ENCODE results near the gene FOCAD.
A peak's percentile ranks its signal among the peaks of the same experiment; 100 is the strongest.

Gene FOCAD

GRCh38 chr9:20681467-20681866 lies 2.6 kb upstream of the FOCAD start:
- Histone ChIP-seq H3K27me3 (ENCODE audit: control insufficient read depth, insufficient read depth, low read length) (no peaks in the 10 kb centered on the region), H3K4me1 (ENCODE audit: control insufficient read depth, insufficient read depth, low read length) (peaks cover 23% of the 10 kb centered on the region), H3K9me3 (ENCODE audit: control insufficient read depth, insufficient read depth, low read depth, low read length) (no peaks in the 10 kb centered on the region), H3K9ac (ENCODE audit: low read length) (no peak overlapping the region), H3K27ac (ENCODE audit: low read depth, low read length) (no peak overlapping the region), H3K36me3 (ENCODE audit: control insufficient read depth, insufficient read depth, low read length) (no peaks in the 10 kb centered on the region), H3K4me3 (ENCODE audit: low read depth, low read length) (no peak overlapping the region)

GRCh38 chr9:20683351-20684034 lies 566 bp upstream of the FOCAD start:
- H3K27ac ChIP-seq (ENCODE audit: low read depth, low read length): 0 out of 2 replicates have a peak overlapping the region, but pooled peaks have one; percentile 87

GRCh38 chr9:20684875-20685696 lies 1.0 kb downstream of the FOCAD start:
- no peaks in the 10 kb centered on the region for H3K9me3 ChIP-seq (ENCODE audit: control insufficient read depth, insufficient read depth, low read depth, low read length)
- H3K27me3 ChIP-seq (ENCODE audit: control insufficient read depth, insufficient read depth, low read length): no peaks in the 10 kb centered on the region
- H3K4me3 ChIP-seq (ENCODE audit: low read depth, low read length): peak overlapping the region; percentile 87
- H3K4me1 ChIP-seq (ENCODE audit: control insufficient read depth, insufficient read depth, low read length): peaks cover 21% of the 10 kb centered on the region
- no peaks in the 10 kb centered on the region for H3K36me3 ChIP-seq (ENCODE audit: control insufficient read depth, insufficient read depth, low read length)
- peak overlapping the region; percentile 96 for H3K9ac ChIP-seq (ENCODE audit: low read length)
- peak overlapping the region; percentile 87; the same call in 1 of the 2 replicates for H3K27ac ChIP-seq (ENCODE audit: low read depth, low read length)

More at GRCh38 chr9:20683351-20684034, 566 bp upstream of the FOCAD start:
- Histone ChIP-seq H3K4me3 (ENCODE audit: low read depth, low read length) (peak overlapping the region; percentile 87), H3K9me3 (ENCODE audit: control insufficient read depth, insufficient read depth, low read depth, low read length) (no peaks in the 10 kb centered on the region), H3K4me1 (ENCODE audit: control insufficient read depth, insufficient read depth, low read length) (peaks cover 20% of the 10 kb centered on the region), H3K27me3 (ENCODE audit: control insufficient read depth, insufficient read depth, low read length) (no peaks in the 10 kb centered on the region), H3K9ac (ENCODE audit: low read length) (peak overlapping the region; percentile 65), H3K36me3 (ENCODE audit: control insufficient read depth, insufficient read depth, low read length) (no peaks in the 10 kb centered on the region)

GRCh38 chr9:20685769-20686168 lies 1.7 kb downstream of the FOCAD start:
- no peaks in the 10 kb centered on the region for H3K27me3 ChIP-seq (ENCODE audit: control insufficient read depth, insufficient read depth, low read length)
- peaks cover 21% of the 10 kb centered on the region for H3K4me1 ChIP-seq (ENCODE audit: control insufficient read depth, insufficient read depth, low read length)
- H3K36me3 ChIP-seq (ENCODE audit: control insufficient read depth, insufficient read depth, low read length): no peaks in the 10 kb centered on the region
- no peak overlapping the region for H3K9ac ChIP-seq (ENCODE audit: low read length)
- H3K9me3 ChIP-seq (ENCODE audit: control insufficient read depth, insufficient read depth, low read depth, low read length): no peaks in the 10 kb centered on the region
- H3K4me3 ChIP-seq (ENCODE audit: low read depth, low read length): peak overlapping the region; percentile 87; the same call in 1 of the 2 replicates
- no peak overlapping the region for H3K27ac ChIP-seq (ENCODE audit: low read depth, low read length)

- Histone ChIP-seq H3K4me1 (ENCODE audit: control insufficient read depth, insufficient read depth, low read length) (peaks cover 24% of the 10 kb centered on the region), H3K27me3 (ENCODE audit: control insufficient read depth, insufficient read depth, low read length) (no peaks in the 10 kb centered on the region), H3K27ac (ENCODE audit: low read depth, low read length) (no peak overlapping the region), H3K9me3 (ENCODE audit: control insufficient read depth, insufficient read depth, low read depth, low read length) (no peaks in the 10 kb centered on the region), H3K4me3 (ENCODE audit: low read depth, low read length) (no peak overlapping the region), H3K9ac (ENCODE audit: low read length) (no peak overlapping the region), H3K36me3 (ENCODE audit: control insufficient read depth, insufficient read depth, low read length) (no peaks in the 10 kb centered on the region)
Measured at GRCh38 chr9:20689833-20690232, 5.8 kb downstream of the FOCAD start.

- no peak overlapping the region for H3K9ac ChIP-seq (ENCODE audit: low read length)
- no peaks in the 10 kb centered on the region for H3K36me3 ChIP-seq (ENCODE audit: control insufficient read depth, insufficient read depth, low read length)
- H3K4me3 ChIP-seq (ENCODE audit: low read depth, low read length): no peak overlapping the region
- H3K4me1 ChIP-seq (ENCODE audit: control insufficient read depth, insufficient read depth, low read length): peaks cover 15% of the 10 kb centered on the region
- H3K27ac ChIP-seq (ENCODE audit: low read depth, low read length): 0 out of 2 replicates have a peak overlapping the region, but pooled peaks have one; percentile 11
- no peaks in the 10 kb centered on the region for H3K9me3 ChIP-seq (ENCODE audit: control insufficient read depth, insufficient read depth, low read depth, low read length)
- H3K27me3 ChIP-seq (ENCODE audit: control insufficient read depth, insufficient read depth, low read length): no peaks in the 10 kb centered on the region
Measured at GRCh38 chr9:20692554-20692953, 8.5 kb downstream of the FOCAD start.

GRCh38 chr9:20693068-20693467 lies 9.0 kb downstream of the FOCAD start:
- H3K4me1 ChIP-seq (ENCODE audit: control insufficient read depth, insufficient read depth, low read length): peaks cover 15% of the 10 kb centered on the region
- H3K36me3 ChIP-seq (ENCODE audit: control insufficient read depth, insufficient read depth, low read length): no peaks in the 10 kb centered on the region
- H3K9ac ChIP-seq (ENCODE audit: low read length): no peak overlapping the region
- no peaks in the 10 kb centered on the region for H3K9me3 ChIP-seq (ENCODE audit: control insufficient read depth, insufficient read depth, low read depth, low read length)
- no peak overlapping the region for H3K27ac ChIP-seq (ENCODE audit: low read depth, low read length)
- no peaks in the 10 kb centered on the region for H3K27me3 ChIP-seq (ENCODE audit: control insufficient read depth, insufficient read depth, low read length)
- no peak overlapping the region for H3K4me3 ChIP-seq (ENCODE audit: low read depth, low read length)

- no peak overlapping the region for H3K27ac ChIP-seq (ENCODE audit: low read depth, low read length)
- peaks cover 15% of the 10 kb centered on the region for H3K4me1 ChIP-seq (ENCODE audit: control insufficient read depth, insufficient read depth, low read length)
- H3K27me3 ChIP-seq (ENCODE audit: control insufficient read depth, insufficient read depth, low read length): no peaks in the 10 kb centered on the region
- no peaks in the 10 kb centered on the region for H3K9me3 ChIP-seq (ENCODE audit: control insufficient read depth, insufficient read depth, low read depth, low read length)
- H3K4me3 ChIP-seq (ENCODE audit: low read depth, low read length): no peak overlapping the region
- H3K9ac ChIP-seq (ENCODE audit: low read length): no peak overlapping the region
- no peaks in the 10 kb centered on the region for H3K36me3 ChIP-seq (ENCODE audit: control insufficient read depth, insufficient read depth, low read length)
Measured at GRCh38 chr9:20694248-20694647, 10.2 kb downstream of the FOCAD start.

- no peaks in the 10 kb centered on the region for H3K9me3 ChIP-seq (ENCODE audit: control insufficient read depth, insufficient read depth, low read depth, low read length)
- no peaks in the 10 kb centered on the region for H3K27me3 ChIP-seq (ENCODE audit: control insufficient read depth, insufficient read depth, low read length)
- no peak overlapping the region for H3K4me3 ChIP-seq (ENCODE audit: low read depth, low read length)
- no peak overlapping the region for H3K9ac ChIP-seq (ENCODE audit: low read length)
- H3K36me3 ChIP-seq (ENCODE audit: control insufficient read depth, insufficient read depth, low read length): no peaks in the 10 kb centered on the region
- no peak overlapping the region for H3K27ac ChIP-seq (ENCODE audit: low read depth, low read length)
- H3K4me1 ChIP-seq (ENCODE audit: control insufficient read depth, insufficient read depth, low read length): peaks cover 11% of the 10 kb centered on the region
Measured at GRCh38 chr9:20697021-20697719, 13.1 kb downstream of the FOCAD start.

- Histone ChIP-seq H3K27me3 (ENCODE audit: control insufficient read depth, insufficient read depth, low read length) (no peaks in the 10 kb centered on the region), H3K36me3 (ENCODE audit: control insufficient read depth, insufficient read depth, low read length) (no peaks in the 10 kb centered on the region), H3K9ac (ENCODE audit: low read length) (no peak overlapping the region), H3K9me3 (ENCODE audit: control insufficient read depth, insufficient read depth, low read depth, low read length) (no peaks in the 10 kb centered on the region), H3K4me1 (ENCODE audit: control insufficient read depth, insufficient read depth, low read length) (peaks cover 2% of the 10 kb centered on the region; the same call in 1 of the 2 replicates), H3K4me3 (ENCODE audit: low read depth, low read length) (no peak overlapping the region), H3K27ac (ENCODE audit: low read depth, low read length) (no peak overlapping the region)
Measured at GRCh38 chr9:20698782-20699181, 14.7 kb downstream of the FOCAD start.
